Measurements from ENCODE around the gene C1orf116.

The C1orf116 gene

DNA sequence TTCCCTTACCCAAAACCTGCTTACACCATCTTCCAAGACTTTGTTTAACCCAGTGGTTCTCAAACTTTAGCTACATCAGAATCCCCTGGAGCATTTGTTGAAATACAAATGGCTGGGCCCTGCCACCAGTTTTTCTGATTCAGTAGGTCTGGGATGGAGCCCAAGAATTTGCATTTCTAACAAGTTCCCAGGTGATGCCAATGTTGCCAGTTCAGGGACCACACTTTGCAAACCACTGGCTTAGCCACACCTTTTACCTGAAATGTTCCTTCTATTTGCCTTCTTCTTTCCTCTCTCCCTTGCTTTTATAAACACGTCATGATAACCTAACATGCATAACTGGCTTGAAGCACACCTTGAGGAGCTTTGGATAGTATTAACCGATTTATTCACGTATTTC, 46.2 kb downstream of the C1orf116 start:
- no peak for DNase-seq

DNA sequence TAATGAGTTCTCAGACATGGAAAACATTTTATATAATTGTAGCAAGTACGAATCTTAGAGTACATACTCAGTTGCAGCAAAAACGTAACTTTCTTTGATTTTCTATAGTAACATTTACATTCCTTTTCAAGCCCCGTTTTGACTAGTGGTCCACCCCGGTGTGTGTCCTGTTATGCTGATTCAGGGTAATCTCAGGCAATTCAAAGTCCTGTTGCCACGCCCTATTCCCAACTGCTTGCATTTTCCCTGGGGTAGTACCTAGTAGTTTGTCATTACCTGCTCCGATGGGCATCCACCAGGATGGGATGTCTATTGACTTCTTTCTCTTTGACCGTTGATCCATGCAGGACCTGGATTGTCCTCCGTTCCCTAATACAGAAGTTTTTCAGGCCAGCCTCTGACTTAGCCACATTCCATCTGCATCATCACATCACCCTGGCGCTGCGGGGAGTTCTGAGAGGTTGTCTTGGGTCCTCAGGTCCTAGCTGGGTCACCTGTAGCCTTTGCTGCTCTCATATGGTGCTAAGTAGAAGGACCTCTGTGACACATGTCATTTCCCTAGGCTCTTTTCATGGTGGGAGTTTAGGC, 47.3 kb downstream of the C1orf116 start:
- DNase-seq: no peak

DNA sequence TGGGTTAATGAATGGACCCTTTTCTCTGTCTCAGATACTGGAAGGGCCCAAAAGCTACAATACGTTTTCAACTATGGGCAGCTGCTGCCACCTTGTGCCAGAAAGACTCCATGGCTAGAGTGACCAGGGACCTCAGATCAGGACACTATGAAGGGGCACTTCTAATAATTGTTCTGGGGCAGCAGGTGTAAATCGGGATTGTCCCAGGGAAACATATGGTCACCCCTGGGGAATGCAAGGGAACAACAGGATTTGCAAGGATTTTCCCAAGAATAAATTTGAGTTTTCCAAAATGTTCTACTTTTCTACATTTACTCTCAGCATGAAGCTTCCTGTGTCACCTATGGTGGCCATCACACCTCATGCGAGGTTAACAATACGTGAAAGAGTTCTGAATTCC, 50.3 kb downstream of the C1orf116 start:
- DNase-seq: peak; percentile 39

DNA sequence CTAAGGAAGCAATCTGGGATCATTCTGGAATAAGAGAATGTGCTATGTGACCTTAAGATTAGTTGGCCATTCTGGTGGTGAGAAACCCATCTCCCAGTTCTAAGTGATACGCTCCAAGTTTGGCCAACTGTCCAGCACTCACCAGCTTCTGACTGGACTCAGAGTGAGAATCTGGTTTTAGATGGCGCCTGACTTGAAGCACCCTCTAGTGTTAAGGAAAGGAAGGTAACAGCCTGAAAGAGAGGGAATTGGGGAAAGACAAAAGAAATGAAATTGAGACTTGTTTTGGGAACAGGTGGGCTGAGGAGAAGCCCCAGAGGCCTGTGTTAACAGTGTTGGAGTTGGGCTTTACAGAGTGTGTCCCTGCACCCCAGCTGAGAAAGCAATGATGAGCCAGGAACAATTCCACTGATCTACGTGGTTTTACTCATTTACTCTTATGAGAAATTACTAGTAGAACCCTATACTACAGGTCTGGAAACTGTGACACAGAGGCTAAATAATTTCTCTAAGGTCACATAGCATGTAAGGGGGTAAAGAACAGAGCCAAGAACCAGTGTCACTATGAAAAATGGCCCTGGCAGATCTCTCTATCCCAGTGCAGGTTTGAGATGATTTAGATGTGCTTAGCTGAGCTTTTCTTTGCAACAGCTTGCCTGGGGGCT, 53.0 kb downstream of the C1orf116 start:
- DNase-seq: no peak

DNA sequence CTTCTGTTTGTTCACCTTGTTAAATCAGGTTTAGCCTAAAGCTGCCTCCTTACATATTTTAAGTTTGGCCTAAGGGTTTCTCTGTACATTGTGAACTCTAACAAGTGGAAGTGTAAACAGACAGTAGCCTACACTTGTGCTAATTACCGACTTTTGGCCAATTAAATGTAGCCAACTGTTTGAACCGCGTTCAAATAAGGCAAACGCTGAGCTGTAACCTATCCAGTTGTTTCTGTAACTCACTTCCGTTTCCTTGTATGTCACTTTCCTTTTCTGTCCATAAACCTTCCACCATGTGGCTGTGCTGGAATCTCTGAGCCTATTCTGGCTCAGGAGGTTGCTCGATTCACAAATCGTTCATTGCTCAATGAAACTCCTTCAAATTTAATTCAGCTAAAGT, 54.3 kb downstream of the C1orf116 start:
- DNase-seq: no peak

DNA sequence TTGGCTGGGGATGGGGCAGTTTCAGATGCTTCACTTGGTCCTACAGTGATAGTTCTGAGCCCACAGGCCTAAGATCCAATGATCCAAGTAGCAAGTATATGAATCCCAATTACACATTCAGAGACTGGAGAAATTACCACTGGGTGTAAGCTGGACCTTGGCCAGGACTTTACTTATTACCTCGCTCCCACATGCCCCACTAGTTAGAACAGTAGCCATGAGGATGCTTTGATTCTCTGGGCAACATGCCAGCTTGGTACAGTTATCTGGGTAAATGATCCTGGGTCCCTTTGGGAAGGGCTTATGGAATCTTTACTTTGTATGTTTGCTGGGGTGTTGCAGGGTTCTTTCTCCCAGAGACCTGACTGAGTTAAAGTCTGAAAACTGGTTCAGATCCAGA, 57.2 kb downstream of the C1orf116 start:
- DNase-seq: no peak

DNA sequence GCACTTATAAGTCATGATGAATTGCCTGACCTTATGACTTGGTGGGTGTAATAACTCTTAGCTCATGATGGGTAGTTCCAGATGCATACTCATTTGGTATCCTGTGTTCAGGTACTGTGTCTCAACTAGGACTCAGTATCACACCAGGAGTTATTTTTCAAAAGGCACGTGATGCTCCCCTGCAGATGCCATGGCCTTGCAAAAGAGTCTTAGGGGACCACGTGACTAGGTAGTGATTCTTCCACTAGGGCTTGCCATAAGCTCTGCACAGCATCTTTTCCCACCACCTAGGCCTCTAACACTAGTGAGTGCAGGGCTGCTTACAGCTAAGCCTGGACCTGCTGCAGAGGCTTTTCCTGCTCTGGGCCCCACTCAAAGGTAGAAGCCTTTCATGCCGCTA, 58.4 kb downstream of the C1orf116 start:
- DNase-seq: no peak

DNA sequence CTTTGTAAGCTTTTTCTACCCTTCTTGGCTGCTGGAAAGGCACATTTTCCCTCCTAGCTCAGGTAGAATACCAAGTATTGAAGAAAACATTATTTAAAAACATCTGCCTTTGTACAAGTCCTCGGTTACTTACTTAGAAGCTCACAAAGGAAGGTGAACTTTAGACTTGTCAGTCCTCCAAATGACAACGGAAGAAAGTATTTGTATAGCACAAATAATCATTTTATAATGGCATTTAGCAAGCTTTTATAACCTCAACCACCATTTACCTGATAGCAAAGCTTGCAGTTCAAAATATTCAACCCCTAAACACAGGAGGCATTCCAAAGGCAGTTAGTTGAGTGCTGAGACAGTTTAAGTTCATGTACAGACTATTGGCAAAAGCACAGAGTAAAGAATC, 59.8 kb downstream of the C1orf116 start:
- no peak for DNase-seq

DNA sequence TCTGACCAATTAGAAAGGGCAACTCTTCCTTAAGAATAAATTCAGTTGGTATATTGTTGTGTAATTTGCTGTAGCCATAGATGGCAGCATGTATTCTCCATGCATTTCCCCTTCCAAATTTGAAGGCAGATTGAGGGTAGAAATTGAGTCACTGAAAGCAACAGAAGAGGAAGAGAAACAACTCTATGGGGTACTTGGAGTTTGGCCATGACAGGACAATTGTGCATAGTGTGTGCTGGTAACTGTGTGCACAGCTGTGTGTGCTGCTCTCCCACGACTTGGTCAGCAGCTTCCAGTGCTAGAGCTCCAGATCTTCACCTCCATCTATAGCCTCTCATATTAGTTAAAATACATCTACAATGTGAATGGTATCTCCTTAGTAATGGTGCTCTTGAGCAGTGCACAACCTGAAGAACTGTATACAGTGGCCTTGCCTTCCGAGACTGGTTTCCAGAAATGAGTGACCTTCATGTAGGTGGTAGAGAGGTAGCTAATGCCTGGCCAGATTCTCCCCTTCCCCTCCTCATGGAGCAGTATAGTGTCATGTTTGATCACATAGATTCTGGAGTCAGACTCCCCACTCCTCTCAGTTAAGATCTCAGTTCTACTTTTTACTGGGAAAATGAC, 61.4 kb downstream of the C1orf116 start:
- no peak for DNase-seq

DNA sequence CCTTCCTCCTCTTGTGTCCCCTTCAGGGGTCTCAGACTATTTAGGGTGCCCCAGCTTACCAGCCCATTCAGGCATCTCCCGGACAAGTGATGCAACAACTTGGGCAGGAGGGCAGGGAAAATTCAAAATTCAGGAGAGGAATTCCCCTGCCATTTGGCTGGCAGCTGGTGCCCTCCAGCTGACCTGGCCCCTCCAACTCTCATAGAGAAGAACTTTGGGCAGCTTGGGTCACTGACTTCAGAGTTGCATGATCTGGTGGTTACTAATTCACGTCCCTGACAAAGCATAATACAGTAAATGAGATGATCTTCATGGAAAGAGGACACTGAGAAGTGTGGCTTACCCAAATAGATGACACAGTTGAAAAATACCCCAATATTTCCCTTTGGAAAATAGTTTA, 62.1 kb downstream of the C1orf116 start, which contains the start of gene FCAMR:
FCAMR (minus strand) TSS at position 15 of the 400 bp plus-strand sequence. CDS start 335 bp downstream, outside the sequence.
- DNase-seq: no peak

DNA sequence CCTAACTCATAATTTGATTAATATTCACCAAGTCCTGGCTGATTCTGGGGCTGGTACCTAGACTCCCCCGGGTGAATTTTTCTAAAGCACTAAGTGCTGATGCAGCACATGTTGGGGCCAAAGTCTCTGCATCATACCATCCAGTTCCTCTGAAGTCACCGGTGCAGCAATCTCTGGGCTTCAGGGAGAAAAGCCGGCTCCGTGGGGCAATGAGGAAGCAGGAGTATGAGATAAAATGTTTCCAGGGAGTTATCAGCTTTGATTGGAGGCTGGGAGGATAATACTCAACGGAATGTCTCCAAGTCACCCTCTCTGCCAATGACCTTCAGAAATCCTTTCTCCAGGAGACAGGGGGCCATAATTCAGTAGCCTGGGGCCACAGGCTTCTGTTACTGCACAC, 63.5 kb downstream of the C1orf116 start:
- DNase-seq: no peak

Data from KG1 (cell line).